Gastroesophageal sphincter (tissue), 3 donors: Measurements from ENCODE around the gene DVL2.
A peak's percentile ranks its signal among the peaks of the same experiment; 100 is the strongest.

Source experiments
- EP300 ChIP-seq: sonication (generic); formaldehyde crosslinking; IDR thresholded peaks from one replicate; pipeline ENCODE4 v1.6.1; 2017; ENCODE audit warnings: antibody characterized with exemption, mild to moderate bottlenecking
- POLR2A ChIP-seq, 2 donors: fragments of 450-650 bp; IDR thresholded peaks; one replicate each; pipeline ENCODE4 v1.6.1; 2017; ENCODE audit warnings: antibody characterized with exemption in 2 of 2, mild to moderate bottlenecking in 2 of 2, moderate library complexity in 1 of 2
- POLR2AphosphoS5 ChIP-seq: sonication (generic); formaldehyde crosslinking; IDR thresholded peaks from one replicate; pipeline ENCODE4 v1.6.1; 2017; ENCODE audit warnings: antibody characterized with exemption
- TF ChIP-seq, protein P1 (sequence below), 4 experiments: fragments of 200-600 bp in 2 of 4; fragments of 450-650 bp in 2 of 4; sonication (generic) in 1 of 4; IDR thresholded peaks; one replicate each; pipeline ENCODE4 v1.5.1; 2017 to 2019; ENCODE audit warnings: antibody characterized with exemption in 4 of 4, mild to moderate bottlenecking in 2 of 4, moderate library complexity in 2 of 4

DNA sequence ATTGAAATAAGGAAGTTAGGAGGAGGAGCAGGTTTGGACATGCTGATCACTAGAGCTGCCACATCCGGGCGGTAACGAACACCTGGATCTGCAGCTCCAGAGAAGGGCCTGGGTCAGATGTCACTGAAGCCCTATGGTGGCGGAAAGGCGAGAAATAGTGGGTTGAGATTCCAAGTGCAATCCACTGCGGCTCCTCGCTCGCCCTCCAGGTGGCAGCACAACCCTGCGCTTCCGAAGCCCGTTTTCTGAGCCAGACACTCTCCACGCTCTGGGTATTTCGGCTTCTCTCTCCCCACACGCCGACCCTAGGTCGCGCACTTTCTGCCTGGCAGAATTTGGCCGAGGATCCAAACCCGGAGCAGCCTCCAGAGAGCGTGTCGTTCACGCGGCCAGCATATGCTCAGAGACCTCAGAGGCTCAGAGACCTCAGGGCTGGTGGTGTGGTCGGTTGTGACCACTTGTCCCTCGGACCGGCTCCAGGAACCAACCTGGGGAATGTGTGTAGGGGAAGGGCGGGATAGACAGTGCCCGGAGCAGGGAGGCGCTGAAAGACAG, 46.3 kb upstream of the DVL2 start:
- TF ChIP-seq POLR2A (IDR thresholded peaks at IDR 0.05) (no peak), EP300 (no peak), POLR2AphosphoS5 (peak; percentile 51)
- TF ChIP-seq, protein P1, sequence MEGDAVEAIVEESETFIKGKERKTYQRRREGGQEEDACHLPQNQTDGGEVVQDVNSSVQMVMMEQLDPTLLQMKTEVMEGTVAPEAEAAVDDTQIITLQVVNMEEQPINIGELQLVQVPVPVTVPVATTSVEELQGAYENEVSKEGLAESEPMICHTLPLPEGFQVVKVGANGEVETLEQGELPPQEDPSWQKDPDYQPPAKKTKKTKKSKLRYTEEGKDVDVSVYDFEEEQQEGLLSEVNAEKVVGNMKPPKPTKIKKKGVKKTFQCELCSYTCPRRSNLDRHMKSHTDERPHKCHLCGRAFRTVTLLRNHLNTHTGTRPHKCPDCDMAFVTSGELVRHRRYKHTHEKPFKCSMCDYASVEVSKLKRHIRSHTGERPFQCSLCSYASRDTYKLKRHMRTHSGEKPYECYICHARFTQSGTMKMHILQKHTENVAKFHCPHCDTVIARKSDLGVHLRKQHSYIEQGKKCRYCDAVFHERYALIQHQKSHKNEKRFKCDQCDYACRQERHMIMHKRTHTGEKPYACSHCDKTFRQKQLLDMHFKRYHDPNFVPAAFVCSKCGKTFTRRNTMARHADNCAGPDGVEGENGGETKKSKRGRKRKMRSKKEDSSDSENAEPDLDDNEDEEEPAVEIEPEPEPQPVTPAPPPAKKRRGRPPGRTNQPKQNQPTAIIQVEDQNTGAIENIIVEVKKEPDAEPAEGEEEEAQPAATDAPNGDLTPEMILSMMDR (IDR thresholded peaks at IDR 0.05) = peak in 3 of 4 experiments; percentile 97 to 99 (median 98)
